A673 (cell line): ENCODE results near the gene TCERG1L.

Experiments
- CTCF ChIP-seq: fragments of 300-800, 200-600 bp; sonication (generic); conservative IDR thresholded peaks from 2 replicates; pipeline ENCODE4 v1.5.1; 2017; ENCODE audit warnings: low read depth, mild to moderate bottlenecking, antibody characterized with exemption, low read length, moderate library complexity, mixed read lengths
- EZH2 ChIP-seq: fragments of 200-600 bp; sonication (generic); IDR thresholded peaks from 2 replicates; pipeline ENCODE4 v1.6.1; 2017; ENCODE audit warnings: borderline replicate concordance, low read depth, mild to moderate bottlenecking, mixed read lengths, antibody characterized with exemption, low read length; ENCODE audit not compliant: poor library complexity, severe bottlenecking

- TF ChIP-seq CTCF (no peak), EZH2 (no peak)
Observed at GRCh38 chr10:131082201-131082850, 229.2 kb downstream of the TCERG1L start.
